Caki2 (cell line): ENCODE measurements around the gene PRRG2. TPM values are rescaled to one million over a fixed set of nuclear protein-coding genes. Genes with fewer than 3 reads are reported as not detected.
"Not testable (repeated sequence)": the region's sequence is repeated elsewhere in the genome, so short reads cannot be mapped to it uniquely, and the experiment has no call there.

Source experiments
- DNase-seq: peaks from one replicate; pipeline ENCODE4 v3.0.0-alpha.2; 2015; ENCODE audit warnings: low read depth
- in situ Hi-C: cut with HindIII; loops from 2 replicates; pipeline ENCODE4 v1.10.0; 2016; ENCODE audit warnings: low sequenced_read_pairs, low pct_unique_long_range_greater_than_20kb, mixed read lengths
- total RNA-seq: library from RNA; depleted of rRNA; stranded (reverse); fragments of >200 nt; shearing (Covaris generic); gene quantifications from 2 replicates; pipeline ENCODE4 v1.2.3, GENCODE V29; 2014; ENCODE audit warnings: low replicate concordance; rRNA removed

PRRG2 gene
- total RNA-seq, 1 experiment from 2014 or later: 9.5 TPM

DNA sequence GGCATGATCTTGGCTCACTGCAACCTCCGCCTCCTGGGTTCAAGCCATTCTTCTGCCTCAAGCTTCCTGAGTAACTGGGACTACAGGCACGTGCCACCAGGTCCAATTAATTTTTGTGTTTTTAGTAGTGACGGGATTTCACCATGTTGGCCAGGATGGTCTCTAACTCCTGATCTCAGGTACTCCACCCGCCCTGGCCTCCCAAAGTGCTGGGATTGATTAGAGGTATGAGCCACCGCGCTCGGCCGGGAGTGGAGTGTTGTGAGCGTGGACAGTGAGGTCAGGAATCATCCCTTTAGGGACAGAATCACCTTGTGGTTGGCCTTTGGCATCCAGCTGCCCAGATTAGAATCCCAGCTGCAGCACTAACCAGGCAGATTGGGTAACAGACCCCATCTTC, 48.5 kb downstream of the PRRG2 start:
- no peak for DNase-seq
- in situ Hi-C loops: no loop called here

DNA sequence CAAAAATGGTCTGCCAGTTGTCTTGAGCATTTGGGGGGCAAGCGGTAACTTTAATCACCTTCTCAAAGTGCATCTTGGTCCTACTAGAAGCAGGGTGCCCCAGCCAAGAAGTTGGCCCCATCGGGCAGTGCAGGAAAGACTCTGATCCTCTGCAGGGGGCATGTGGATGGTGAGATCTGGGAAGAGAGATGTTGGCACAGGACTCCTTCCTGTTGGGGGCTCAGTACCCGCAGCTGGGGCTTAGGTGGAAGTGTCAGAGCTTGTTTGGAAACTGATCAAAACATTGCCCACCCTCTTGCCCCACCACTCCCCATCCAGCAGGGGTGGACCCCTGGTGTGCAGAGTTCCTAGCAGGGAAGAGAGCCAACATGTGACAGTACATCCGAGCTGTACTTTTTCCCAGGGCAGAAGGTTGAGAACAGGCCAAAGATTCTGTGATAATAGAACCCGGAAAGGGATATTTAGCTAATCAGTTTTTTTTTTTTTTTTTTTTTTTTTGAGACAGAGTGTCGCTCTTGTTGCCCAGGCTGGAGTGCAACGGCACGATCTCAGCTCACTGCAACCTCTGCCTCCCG, 50.0 kb downstream of the PRRG2 start:
- DNase-seq: no peak
- in situ Hi-C loops: no loop called here

DNA sequence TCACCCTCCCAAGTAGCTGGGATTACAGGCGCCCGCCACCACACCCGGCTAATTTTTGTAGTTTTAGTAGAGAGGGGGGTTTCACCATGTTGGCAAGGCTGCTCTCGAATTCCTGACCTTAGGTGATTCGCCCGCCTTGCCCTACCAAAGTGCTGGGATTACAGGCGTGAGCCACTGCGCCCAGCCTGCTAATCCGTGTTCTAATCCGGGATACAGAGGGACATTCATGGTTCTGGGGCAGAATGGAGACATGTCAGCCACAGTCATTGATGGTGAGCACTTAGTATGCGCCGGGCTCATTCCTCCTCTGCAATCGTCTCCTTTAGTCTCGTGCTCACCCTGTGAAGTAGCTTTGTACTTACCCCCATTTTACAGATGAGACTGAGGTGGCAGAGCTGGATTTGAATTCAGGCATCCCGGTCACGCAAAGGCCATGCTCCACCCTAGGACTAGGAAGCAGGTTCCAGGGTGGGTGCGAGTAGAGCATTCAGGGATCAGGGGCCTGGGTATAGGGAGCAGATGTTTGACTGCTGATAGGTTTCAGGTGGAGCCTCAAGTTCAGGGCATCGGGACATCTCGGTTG, 50.6 kb downstream of the PRRG2 start:
- in situ Hi-C loops: no loop called here
- DNase-seq: no peak

DNA sequence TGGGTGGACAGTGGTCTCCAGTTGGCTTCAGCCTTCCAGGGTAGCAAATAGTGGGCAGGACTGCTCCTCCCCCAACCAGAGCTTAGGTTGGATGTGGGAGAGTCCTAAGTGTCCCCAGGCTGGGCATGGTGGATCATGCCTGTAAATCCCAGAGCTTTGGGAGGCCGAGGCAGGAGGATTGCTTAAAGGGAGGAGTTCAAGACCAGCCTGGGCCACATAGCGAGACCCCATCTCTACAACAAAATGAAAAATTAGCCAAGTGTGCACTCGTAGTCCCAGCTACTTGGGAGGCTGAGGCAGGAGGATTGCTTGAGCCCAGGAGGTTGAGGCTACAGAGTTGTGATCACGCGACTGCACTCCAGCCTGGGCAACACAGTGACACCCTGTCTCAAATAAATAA, 51.5 kb downstream of the PRRG2 start:
- DNase-seq: no peak
- in situ Hi-C loops: no loop called here

DNA sequence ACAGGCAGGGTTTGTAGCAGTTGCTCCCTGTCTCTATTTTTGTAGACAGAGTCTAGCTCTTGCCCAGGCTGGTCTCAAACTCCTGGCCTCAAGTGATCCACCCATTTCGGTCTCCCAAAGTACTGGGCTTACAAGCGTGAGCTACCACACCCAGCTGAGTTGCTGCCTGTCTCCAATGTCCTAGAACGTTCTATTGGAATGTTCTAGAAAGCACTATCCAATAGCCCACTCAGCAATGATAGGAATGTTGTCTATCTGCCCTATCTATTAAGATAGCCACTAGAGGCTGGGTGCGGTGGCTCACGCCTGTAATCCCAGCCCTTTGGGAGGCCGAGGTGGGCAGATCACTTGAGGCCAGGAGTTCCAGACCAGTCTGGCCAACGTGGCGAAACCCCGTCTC, 52.2 kb downstream of the PRRG2 start:
- in situ Hi-C loops, DNase-seq: not testable (repeated sequence)

DNA sequence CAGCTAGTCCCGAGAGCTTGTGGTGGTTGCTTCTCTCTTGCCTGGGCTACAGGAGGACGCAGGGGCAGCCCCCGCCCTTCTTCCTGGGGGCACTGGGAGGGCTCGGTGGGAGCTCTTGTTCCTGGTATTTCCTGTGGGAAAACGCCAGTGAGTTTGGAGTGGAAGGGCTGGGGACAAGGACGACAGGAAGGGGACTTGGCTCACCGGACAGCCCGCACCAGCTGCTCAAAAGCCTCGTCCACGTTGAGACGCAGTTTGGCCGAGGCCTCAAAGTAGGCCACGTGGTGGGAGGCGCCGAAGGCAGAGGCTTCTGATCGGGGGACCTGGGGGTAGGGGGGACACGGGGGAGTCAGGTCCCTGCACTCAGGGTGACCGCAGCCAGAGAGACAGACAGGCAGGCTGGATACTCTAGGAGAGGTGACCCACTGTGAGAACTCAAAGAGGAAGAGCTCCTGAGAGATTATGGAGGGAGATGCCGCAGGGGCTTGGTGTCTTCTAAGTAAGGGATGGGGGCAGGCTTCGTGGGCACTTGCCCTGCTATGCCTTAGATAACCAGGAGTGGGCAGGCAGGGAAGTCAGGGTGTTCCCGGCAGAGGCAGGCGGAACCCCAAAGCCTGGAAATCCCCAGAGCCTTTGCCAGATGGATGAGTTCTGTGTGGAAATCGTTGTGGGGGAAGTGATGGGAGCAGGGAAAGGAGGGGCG, 54.6 kb downstream of the PRRG2 start:
- DNase-seq: no peak

DNA sequence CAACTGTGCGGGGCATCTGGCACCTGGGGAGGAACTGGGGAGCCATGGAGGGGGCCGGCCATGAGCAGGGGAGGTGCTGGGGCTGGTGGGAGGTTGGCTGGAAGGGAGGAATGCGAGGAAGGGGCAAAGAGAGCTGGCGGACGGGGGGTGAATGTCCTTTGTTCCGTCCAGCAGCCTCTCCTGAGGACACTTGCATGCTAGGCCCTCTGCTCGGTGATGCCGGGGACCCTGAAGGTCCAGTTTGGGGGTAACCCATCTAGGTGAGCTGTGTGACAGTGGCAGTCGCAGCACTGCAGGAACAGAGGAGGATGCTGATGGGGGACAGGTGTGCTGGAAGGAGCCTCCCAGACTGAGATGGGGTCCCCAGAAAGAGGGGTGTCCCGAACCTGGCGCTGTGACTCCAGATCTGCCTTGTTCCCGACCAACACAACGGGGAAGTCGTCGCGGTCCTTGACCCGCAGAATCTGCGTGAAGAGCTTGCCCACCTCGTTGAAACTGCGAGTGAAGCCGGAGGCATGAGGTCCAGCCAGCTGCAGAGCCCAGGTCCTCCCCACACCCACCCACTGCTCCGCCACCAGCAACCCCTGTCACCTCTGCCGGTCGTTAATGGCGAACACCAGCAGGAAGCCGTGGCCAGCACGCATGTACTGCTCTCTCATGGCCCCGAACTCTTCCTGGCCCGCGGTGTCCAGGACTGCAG, 55.3 kb downstream of the PRRG2 start:
- in situ Hi-C loops: no loop called here
- DNase-seq: no peak

More for the DNA sequence above, 54.6 kb downstream of the PRRG2 start:
- in situ Hi-C loops: no loop called here

DNA sequence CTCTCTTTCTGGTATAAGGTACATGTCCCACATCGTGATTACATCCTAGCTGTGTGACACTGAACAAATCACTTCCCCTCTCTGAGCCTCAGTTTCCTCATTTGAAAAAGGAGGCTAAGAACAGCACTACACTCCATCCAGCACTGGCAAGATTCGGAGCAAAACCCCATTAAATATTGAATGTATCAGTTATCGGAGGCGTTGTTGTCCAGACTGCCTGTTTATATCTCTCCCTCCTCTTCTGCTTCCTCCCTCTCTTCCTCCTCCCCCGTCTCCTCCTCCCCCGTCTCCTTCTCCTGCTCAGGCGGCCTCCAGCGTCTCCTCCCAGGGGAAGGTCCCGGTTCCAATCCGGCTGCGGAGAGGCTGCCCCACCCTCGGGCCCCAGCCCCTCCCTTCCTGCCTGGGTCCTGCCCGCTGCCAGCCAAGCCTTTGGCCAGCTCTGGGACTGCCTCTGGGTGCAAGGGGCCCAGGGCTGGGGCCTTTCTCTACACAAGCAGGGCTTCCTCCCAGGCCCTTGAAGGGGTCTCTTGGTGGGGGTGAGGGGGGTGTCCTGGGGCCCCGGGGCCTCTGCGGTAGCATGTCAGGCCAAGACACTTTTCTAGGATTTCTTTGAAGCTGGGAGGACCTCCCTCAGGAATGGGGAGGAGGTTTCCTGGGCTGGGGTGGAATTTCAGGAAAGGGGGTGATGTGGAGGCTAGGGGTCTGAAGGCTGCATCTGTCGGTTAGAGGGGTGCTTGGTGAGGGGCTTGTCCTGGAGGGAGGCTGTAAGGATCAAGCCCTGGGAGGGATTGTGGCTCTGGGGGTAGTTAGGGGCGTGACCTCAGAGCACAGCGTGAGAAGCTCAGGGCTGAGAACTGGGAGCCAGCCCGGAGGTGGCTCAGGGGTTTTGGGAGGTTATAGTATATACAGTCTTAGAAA, 57.0 kb downstream of the PRRG2 start:
- in situ Hi-C loops: no loop called here
- peak; percentile 79 for DNase-seq

DNA sequence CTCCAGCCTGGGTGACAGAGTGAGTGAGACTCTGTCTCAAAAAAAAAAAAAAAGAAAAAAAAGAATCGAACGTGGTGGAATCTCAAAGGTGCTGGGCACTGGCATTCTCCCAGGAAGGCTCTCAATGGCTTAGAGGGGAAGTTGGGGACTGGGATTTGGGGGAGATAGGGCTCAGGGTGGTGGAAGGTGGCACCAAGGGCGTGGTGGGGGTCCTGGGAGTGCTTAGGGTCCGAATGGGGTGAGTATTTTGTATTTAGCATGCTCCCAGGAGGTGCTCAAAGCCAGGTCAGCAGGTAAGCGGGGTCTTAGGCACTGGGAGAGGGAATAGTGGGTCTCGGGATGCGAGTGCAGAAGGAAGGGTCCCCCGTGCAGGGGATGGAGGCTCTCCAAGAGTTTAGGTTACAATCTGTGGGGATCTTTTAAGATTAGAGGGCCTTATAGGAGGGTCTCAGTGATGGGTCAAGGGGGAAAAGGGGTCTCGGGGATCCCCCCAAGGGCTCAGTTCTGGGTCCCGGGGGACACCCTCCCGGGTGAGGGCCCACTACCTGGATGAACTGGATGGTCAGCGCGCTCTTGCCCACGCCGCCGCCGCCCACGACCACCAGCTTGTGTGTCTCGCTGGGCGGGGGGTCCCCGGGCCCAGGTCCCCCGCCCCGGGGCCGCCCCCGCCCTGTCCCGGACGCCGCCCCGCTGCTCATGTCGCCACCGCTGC, 58.4 kb downstream of the PRRG2 start:
- in situ Hi-C loops: no loop called here
- DNase-seq: peak; percentile 29

DNA sequence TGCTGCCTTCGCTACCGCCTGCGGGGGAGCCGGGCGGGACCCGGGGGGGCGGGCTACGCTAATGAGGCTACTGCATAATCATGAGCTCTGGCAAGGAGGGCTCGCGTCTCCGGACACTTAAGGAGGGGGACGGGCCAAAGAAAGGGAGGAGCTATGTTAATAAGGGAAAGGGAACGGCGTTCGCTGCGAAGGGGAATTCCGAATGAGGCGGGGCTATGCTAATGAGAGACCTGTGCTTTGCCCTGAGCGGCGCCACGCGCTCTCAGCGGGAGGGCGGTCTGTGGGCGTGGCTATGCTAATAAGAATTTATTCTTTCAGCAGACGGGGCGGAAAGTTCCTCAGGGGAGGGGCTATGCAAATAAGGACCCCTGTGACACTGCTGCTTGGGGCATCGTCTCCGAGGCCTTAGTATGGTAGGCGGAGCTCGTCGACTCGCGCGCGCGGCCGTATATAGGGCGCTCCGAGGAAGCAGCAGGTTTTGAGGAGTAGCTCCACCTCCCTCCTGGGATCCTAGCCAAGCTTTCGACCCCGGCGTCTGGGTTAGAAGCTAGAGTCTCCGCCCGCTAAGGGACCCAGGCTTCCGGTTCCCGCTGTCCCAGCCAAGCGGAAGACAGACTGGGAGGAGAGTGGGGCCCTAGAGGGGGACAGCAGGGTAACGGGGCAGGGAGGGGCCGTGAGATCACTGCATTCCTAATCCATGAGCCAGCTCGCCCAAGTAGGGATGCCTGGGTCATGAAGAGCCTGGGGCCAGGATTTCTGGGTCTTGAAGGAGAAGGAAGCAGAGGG, 59.2 kb downstream of the PRRG2 start, which contains the start of gene RRAS:
RRAS (minus strand) TSS at position 31 of the 786 bp plus-strand sequence. CDS start 45 bp downstream, outside the sequence.
- peak; percentile 100 for DNase-seq
- in situ Hi-C loops: no loop called here

Other genes starting within 250 kb of the PRRG2 start
- gene CD37, start 245.9 kb upstream of the PRRG2 start, total RNA-seq: not detected in 2 replicates
- 36.8 and 42.4 TPM in 2 replicates for gene TEAD2, start 218.9 kb upstream of the PRRG2 start, total RNA-seq
- 0.30 TPM in 1 of 2 replicates, not detected in the other for gene DKKL1, start 217.4 kb upstream of the PRRG2 start, total RNA-seq
- gene KASH5, start 193.1 kb upstream of the PRRG2 start, total RNA-seq: 0.30 TPM in 1 of 2 replicates, not detected in the other
- gene PTH2, start 157.9 kb upstream of the PRRG2 start, total RNA-seq: not detected in 2 replicates
- gene GFY, start 155.9 kb upstream of the PRRG2 start, total RNA-seq: not detected in 2 replicates
- not detected in 2 replicates for gene SLC17A7, start 139.8 kb upstream of the PRRG2 start, total RNA-seq
- 142 and 146 TPM in 2 replicates for gene PIH1D1, start 129.5 kb upstream of the PRRG2 start, total RNA-seq
- 83.2 and 88.7 TPM in 2 replicates for gene ALDH16A1, start 128.1 kb upstream of the PRRG2 start, total RNA-seq
- 0.35 and 0.71 TPM in 2 replicates for gene FLT3LG, start 107.1 kb upstream of the PRRG2 start, total RNA-seq
- 2,724 and 3,070 TPM in 2 replicates for gene RPL13A, start 93.7 kb upstream of the PRRG2 start, total RNA-seq
- 2,936 and 3,126 TPM in 2 replicates for gene RPS11, start 84.9 kb upstream of the PRRG2 start, total RNA-seq
- 75.4 and 121 TPM in 2 replicates for gene FCGRT, start 68.7 kb upstream of the PRRG2 start, total RNA-seq
- 0.27 and 0.52 TPM in 2 replicates for gene RCN3, start 53.3 kb upstream of the PRRG2 start, total RNA-seq
- gene NOSIP, start 760 bp upstream of the PRRG2 start, total RNA-seq: 172 and 190 TPM in 2 replicates
- gene PRR12, start 9.9 kb downstream of the PRRG2 start, total RNA-seq: 1.3 and 2.3 TPM in 2 replicates
- gene RRAS, start 58.8 kb downstream of the PRRG2 start, total RNA-seq: 140 and 190 TPM in 2 replicates
- gene SCAF1, start 60.9 kb downstream of the PRRG2 start, total RNA-seq: 18.5 and 28.2 TPM in 2 replicates
- gene IRF3, start 84.5 kb downstream of the PRRG2 start, total RNA-seq: 116 and 227 TPM in 2 replicates
- gene BCL2L12, start 84.6 kb downstream of the PRRG2 start, total RNA-seq: 3.0 TPM in 1 of 2 replicates, not detected in the other
- 432 and 563 TPM in 2 replicates for gene PRMT1, start 96.0 kb downstream of the PRRG2 start, total RNA-seq
- 1.1 and 3.2 TPM in 2 replicates for gene ADM5, start 108.3 kb downstream of the PRRG2 start, total RNA-seq
- 21.2 and 26.7 TPM in 2 replicates for gene CPT1C, start 109.8 kb downstream of the PRRG2 start, total RNA-seq
- not detected in 2 replicates for gene TSKS, start 182.0 kb downstream of the PRRG2 start, total RNA-seq
- gene AP2A1, start 185.7 kb downstream of the PRRG2 start, total RNA-seq: 290 and 317 TPM in 2 replicates
- 50.1 and 84.7 TPM in 2 replicates for gene FUZ, start 232.0 kb downstream of the PRRG2 start, total RNA-seq
- 27.0 and 34.7 TPM in 2 replicates for gene MED25, start 237.0 kb downstream of the PRRG2 start, total RNA-seq